Activated naive CD4-positive, alpha-beta T cell treated with anti-CD3 and anti-CD28 coated beads, Interleukin-2, amount 50 U/mL, for 16 hours (primary cell): ENCODE results near the gene MCC.

ENCODE experiments used
- DNase-seq: peaks from one replicate; pipeline ENCODE4 v3.0.0-alpha.2; 2020

The MCC gene

DNA sequence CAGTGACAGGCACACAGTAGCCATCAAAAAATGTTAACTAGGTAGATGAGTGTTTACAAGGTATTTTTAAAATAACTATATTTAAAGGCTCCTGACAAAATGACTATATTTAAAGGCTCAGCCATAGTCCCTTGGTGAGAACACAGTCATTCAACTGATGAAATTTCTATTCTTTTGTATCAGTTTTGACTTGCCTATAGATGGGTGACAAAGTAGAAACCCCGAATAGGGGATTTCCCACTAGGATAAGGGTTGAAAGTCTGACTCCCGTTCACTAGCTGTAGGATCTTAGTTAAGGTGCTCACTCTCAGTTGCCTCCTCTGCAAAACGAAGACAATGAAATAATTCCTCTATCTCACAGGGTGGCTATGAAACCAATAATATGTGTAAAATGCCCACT, 271.7 kb downstream of the MCC start:
- DNase-seq: no peak

DNA sequence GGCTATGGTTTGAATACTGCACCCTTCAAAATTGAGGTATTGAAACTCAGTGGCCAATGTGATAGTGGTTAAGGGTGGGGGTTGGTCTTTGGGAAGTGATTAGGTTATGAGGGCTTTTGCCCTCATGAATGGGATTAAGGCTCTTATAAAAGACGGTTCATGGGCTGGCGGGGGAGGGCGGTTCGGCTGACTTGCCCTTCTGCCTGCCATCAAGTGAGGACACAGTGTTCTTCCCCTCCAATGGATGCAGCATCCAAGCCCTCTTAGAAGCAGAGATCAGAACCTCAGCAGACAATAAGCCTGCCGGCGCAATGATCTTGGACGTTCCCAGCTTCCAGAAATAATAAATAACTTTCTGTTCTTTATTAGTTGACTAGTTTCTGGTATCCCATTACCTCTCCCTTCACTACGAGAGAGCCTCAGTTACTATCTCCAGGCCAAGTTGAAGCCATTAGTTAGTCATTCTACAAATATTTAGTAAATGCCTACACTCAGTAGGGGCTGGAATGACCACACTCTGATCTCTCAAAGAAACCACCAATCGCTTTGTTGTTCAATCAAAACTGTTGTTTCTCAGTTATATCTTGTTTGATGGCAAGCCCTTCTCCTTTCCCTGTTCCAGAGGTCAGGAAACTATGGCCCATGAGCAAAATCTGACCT, 272.7 kb downstream of the MCC start:
- DNase-seq: no peak

DNA sequence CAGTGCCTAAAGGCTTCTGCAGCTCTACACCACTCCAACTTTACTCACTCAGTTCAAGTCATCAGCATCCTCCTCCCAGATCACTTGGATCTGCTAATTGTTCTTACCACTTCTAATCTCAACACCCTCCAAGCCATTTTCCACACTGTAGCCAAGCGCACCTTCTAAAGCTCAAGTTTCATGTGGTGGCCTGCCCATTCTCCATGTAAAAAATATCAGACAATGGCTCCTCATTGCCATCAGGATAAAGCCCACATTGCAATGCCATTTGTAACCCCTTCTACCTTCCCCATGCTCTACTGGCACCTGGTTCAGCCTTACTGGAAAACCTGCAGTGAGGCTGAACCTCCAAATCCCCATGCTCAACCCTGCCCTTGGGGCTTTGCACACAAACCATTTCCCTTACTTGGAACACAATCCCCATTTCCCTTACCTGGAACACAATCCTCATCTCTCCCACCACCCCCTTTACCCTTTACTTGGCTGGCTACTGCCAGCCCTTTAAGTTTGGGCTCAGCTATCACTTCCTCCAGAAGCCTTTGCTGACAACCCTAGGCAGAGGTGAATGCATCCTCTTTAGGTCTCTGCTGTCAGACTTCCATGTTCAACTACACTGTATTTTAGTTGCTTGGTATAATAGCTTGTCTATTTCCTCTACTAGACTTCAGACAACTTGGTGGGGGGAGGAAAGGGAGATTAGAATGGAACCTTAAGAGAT, 273.5 kb downstream of the MCC start:
- DNase-seq: no peak

DNA sequence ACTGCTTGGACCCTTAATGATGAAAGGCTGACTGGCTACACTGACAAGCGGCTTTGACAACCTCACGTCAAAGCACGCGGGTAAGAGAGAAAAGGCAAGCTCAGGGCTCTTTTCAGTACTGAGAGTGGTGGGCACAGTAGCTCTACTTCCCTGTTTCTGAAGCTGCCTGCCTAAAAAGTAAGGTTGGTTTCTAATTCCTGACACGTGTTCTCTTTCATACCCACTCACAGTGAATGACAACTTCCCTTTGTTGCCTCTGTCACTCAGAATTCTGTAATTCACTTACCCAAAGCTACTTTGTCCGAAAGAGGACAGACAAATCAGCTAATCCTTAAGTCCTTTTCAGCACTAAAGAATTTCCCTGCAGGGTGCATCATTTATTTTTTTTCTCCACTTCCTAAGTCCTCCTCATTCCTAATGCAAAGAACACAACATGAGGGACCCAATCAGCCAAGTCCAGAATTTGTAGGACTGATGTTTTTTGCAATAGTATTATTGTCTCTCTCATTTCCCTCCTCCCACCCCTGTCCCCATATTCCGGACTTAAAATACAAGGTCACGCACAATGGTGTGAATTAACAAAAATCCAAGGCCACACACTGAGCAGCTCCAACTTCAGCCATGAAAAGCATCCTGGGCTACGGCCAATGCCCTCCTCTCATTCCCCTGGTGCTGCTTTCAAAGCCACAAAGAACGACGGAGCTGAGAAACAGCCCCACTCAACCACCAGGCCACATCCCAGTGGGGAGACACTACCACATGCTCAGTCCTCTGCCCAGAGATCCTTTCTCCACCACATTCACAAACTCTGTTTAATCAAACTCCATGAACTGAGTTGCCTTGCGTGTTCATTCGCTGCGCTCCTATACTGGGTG, 274.5 kb downstream of the MCC start:
- DNase-seq: no peak

DNA sequence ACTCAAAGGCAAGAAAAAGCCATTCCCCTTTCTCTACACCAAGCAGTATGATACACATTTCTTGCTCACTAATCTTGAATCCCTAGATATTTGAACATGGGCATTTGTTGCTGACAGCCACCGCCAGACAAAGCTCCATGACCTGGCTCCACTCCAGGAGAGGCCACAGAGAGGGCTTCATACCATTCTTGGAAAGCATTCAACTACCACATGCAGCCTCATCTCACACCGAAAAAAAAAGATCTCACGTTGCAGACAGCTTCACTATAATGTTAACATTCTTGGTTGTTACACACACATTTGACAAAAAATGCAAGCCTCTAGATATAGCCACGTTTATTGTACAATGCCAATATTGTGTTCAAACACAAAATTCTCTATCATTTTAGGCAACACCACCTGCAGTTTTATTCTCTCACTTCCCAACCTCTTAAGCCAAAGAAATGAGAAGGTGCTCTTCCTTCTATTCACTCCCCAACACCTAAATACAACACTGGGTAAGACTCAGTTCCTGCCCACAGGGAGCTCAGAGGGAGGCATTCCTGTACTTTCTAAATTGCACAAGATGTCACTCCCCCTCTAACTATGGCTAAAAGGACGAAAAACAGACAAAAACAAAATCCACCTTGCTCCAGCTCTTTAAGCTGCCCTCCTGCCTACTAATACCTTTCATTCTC, 275.9 kb downstream of the MCC start:
- DNase-seq: no peak

DNA sequence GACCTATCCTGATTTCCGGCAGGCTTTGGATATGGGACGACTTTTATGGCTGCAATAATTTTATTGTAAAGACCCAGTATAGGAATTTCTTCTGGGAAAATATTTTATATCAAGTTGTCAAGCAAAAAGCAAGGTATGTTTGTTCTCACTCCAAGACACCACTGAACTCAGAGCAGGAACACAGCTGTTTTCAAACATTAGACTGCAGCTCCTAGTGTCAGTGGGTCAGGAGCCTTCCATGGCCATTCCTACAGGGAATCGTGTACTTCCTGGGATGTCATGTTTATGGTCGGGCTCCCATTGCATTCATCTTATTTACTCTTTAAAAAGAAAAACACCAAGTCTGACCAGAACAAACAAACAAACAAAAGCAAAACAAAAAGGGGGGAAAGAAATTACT, 278.8 kb downstream of the MCC start:
- DNase-seq: no peak

DNA sequence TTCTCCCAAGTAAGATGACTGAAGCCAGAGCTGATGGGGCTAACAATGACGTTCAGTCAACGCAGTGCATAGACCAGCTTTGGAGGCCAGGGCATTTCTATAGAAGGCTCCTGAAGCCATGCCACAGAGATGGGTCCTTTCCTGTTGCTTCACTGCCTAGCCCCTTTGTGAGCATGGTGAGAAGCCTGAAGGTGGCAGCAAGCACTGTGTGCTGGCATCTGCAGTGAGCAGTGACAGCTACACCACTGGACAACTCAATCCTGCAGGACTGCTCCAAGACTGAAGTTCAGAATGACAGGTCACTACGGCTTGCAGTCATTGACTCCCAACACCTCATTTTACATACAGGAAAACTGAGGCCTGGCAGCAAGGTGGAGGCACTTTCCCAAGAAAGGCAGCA, 282.4 kb downstream of the MCC start:
- DNase-seq: no peak

DNA sequence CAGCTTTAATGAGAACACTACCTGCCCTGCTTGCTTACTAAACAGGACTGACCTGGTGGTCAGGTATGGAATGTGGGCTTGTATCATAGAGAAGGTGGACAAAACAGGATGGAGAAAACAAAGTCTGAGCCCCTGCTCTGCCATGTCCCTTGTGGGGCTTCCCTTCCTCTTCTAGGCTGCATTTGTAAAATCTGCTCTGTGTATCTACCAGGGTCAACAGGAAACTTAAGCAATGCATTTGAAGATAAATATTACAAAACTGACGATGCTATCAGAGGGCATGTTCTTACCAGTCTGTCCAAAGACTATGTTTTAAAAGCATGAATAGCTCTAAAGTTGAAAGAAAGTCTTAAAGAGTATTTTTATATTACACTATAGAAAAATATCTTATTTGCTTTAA, 282.9 kb downstream of the MCC start:
- DNase-seq: no peak

DNA sequence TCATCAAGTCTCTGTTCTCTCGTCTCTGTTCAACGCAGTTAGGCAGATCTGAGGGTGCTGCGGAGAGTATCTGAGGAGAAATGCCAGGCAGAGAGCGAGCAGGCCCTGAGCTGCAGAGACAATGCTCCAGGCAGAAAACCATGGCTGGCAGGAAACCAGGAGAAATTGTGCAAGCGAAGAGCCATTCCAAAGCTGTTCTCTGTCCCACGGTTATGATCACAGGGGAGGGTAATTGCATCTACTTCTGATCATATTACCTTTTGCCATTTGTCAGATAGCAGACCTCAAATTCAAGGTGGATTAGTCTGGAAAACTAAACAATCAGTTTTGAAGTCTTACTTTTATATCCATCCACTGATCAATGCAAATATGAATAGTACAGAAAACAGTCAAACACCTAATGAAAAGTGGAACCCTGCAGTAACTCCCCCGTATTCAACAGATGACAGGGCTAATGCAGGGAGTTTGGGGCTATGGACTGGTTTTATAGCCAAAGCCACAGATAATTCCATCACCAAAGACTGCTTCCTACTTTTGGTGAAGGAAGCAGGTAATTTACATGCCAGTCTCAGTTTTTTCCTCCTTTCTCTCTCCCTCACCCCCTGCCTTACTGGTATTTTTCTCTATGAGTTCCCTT, 283.6 kb downstream of the MCC start:
- no peak for DNase-seq

DNA sequence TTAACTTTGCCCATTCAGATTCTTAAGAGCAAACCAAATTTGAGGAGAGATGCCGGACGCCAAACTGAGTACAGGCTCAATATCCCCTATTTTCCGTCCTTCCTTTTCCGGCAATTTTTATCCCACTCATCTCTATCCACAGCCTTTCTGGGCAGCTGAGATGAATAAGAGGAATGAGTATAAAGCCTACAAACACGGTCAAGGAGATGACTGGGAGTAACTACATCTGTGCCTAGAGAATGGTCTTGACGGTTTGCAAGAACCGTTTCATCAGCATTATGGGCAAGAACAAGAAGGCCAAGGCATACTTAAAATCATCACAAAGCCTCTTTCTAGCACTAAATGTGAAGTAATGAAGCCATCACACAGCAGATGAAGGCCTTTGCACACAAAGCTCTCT, 284.3 kb downstream of the MCC start:
- DNase-seq: no peak

DNA sequence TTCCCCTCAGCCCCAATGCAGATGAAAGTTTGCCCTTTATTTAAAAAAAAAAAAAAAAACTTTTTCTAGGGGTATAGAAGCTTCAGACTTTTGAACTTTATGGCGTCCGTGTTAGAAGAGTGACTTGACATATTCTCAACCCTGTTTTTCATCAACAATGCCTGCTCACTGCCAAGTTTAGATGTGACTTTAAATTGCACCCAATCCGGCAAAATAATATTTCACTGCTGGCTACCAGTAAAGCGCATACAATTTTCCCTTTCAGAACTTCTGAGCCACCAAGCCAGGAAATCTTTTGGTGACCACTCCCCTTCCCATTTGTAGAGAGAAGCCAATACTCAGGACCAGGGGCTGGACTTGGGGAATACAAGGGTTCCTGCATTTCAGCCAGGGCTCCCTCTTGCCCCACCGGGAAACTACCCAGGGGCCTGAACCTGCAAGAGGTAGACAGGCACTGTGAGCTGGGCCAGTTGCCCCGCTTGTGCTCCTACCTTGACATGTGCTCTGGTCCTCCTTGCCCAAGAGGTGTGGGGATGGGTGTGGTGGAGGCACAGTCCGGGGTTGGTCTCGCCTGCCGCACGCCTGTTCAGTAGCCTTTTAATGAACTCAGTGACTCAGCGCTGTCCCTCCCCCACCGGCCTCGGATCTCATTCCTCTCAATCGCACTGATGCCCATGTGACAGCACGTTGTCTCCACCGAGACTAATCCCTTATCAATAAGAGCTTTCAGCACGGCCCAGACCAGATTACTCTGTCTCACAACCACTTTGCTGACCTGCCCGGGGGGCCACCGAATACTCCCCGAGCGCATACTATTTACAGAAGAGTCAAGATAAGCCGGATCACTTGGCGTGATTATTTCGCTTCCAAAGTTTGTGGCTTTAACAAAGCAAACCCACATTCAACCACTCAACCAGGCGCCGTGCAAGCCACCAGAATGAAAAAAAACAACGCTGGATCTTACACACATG, 285.2 kb downstream of the MCC start:
- no peak for DNase-seq

DNA sequence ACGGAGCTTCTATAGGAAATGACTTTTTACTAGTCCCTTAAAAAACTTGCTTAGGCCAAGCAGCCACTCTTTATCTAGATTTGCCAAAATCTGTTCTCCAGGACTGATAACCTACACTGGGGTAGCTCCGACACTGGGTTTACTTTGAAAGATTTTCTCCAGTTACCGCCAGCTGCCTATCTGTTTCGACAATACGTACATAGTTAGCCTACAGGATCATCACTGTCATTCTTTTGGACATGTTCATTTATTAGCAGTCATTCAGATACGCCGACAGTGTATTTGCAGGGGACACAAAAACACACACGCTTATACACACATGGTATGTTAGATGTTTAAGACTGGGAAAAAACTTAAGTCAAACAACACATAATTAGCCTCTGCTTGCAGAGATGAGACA, 286.0 kb downstream of the MCC start:
- DNase-seq: no peak

DNA sequence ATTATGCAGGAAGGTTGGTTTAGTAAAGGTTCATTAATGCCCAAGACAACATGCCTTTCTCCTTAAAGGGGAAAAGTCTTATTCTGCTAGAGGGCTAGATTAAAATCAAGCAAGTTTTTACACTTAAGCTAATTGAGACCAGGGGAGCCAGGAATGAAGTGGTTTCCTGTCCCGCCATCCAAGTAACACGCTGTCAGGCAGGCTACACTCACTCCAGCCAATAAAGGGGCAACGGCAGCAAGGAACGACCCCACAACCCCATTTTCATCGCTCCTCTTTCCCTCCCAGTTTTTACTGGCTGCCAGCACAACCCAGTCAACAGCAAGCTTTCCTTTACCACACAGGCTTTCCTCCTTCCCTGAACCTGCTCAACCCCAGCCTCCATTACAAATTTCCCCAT, 286.5 kb downstream of the MCC start:
- DNase-seq: no peak

DNA sequence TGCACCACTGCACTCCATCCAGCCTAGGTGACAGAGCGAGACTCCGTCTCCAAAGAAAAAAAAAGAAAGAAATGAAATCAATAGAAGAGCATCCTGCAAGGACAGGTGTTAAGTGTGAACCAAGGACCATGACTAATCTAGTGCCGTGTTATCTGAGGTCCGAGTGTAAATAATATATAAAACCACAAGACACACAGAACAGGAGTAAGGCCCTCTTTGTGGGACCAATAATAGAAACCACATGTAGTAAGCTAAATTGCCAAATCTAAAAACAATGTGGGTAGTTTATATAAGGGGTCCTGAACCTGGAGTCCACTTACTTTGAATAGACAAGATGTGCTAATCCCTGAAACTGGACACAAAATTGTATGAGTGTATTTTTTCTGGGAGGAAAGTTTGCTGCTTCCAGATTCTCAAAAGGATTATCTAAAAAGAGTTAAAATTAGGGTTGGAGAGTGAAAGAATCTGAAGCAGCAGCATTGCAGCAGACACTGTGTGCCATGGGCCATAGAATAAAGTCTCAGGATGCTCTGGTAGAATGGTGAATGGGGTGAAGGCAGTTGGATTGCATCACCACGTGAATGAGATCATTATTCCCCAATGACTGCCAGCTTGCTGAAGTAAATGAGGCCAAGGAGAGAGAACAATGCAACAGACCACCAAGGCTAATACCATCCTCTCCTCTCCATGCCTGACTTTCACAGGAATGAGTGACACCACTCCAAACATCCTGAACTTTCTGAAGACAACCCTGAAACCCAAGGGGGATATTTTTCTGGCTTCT, 288.9 kb downstream of the MCC start:
- DNase-seq: no peak

DNA sequence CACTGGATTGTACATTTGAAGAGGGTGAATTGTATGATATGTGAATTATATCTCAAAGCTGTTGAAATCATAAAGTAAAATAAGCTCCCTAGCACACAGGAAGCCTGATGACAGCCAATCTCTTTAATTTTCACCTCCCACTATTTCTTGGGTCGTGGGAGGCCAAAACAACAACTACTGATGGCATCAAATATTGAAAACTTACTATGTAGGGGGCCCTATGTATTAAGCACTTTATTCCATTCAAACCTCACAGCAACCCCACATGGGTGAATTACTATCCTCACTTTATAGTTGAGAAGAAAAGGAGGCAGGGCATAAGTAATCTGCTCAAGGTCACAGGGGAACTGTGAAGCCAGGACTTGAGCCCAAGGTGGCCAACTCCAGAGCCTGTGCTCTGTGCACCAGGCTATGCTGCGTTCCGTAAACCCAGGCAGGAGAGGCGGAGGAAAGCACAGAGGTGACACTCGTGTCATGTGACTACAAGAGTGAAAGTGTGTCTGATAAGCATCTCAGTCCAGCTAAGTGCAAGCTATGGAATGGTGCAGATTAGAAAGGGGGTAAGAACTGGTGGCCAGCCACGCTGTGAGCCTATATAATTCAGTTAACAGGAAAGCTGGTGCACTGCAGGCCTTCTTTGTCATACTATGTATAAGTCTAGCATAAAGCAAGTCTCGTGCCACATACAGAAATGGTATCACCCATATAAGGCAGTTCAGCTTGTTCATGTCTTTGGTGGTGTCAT, 290.6 kb downstream of the MCC start:
- DNase-seq: no peak

DNA sequence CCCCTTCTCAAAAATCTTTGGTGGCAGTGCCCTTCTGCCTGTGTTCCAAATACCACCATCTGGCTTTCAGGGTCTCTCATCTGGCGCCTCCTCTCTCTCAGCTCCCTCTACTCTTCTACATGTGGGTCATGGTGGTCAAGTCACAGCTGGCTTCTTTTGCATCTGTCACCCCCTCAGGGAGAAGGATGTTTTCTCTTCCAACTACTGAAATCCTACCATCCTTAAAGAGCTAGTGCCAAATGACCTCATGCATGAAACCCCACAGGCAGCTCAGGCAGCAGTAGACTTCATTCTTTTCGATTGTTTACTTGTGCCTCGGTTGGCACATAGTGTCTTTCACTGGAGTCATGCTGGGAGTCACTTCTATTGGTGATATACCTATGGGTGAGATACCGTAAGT, 292.5 kb downstream of the MCC start:
- no peak for DNase-seq

DNA sequence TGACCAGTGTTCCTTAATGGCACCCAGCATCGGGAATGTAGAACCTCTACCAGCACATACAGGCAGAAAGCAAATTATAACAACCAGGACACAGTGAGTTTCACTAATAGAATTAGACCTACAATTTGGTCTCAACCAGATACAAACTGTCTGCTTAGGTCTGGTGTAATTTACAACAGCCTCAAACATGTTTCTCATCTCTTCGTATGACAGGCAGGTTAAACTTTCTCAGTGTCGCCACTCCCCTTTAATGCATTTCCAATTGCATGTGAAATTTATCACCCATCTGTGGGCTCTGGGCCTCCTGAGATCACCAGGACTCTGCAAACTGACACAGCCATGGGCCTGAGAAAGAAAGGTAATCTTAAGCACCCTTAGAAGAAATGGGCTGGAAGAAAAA, 293.0 kb downstream of the MCC start:
- DNase-seq: no peak

DNA sequence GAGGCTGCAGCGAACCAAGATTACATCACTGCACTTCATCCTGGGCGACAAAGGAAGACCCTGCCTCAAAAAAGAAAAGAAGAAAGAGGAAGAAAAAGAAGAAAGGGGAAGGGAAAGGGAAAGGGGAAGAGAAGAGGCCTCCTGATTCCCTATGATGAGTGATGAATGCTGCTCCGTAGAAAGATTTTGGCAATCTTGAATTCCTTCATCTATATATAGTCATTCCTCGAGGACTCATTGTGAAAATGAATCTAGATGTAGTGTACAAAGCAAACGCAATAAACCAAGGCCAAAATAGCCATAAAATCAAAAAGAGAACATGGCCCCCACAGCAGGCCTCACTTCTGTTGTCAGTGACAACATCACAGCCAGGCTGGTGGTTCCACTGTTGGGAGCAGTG, 293.7 kb downstream of the MCC start:
- DNase-seq: no peak

DNA sequence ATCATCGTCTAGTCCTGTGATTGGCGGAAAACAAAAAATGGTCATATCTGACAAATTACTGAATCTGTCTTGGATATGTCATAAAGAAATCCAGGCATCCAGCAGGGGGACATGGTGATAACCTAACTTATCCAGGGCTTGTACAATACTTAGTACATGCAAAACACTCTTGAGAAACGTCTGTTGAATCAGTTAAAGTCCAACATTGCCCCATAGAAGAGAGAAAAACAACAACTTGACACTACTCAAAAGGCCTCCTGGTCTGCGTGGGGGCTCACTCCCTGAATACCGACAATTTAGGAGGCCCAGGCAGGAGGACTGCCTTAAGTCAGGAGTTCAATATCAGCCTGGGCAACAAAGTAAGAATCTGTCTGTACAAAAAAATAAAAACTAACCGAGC, 294.1 kb downstream of the MCC start:
- DNase-seq: no peak
